Tibial nerve (tissue), 3 donors: Measurements from ENCODE around the gene RTN1.

ENCODE experiments used
- CTCF ChIP-seq, 5 experiments: fragments of 200-600 bp in 3 of 5; fragments of 450-650 bp in 2 of 5; sonication (generic) in 3 of 5; IDR thresholded peaks; one replicate each; pipeline ENCODE4 v1.5.1; 2016 to 2019; ENCODE audit warnings: antibody characterized with exemption in 5 of 5, mild to moderate bottlenecking in 3 of 5, moderate library complexity in 2 of 5
- POLR2A ChIP-seq, 2 donors: fragments of 450-650 bp; IDR thresholded peaks; one replicate each; pipeline ENCODE4 v1.6.1; 2017; ENCODE audit warnings: antibody characterized with exemption in 2 of 2, mild to moderate bottlenecking in 2 of 2, moderate library complexity in 2 of 2

DNA sequence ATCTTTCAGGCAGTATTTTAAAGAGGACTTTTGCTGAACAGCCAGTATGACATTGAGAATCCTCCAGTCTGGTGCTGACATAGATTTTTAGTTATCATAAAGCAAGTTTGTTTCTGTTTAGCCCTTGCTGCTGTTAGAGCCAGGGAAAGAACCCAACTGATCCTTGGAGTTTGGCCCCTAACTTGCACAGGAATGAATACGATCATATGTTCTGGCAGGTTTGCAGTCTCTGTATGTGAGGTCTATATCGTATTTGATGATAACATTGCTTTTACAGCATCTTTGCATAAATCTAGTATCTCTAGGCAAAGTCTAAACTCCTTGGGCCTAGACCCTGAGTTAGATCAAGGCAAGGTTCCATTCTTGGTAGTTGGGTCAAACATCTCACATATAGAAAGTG lies 289.7 kb downstream of the RTN1 start:
- TF ChIP-seq CTCF (IDR thresholded peaks at IDR 0.05) (no peak), POLR2A (IDR thresholded peaks at IDR 0.05) (no peak)
